Activated effector memory CD4-positive, alpha-beta T cell treated with anti-CD3 and anti-CD28 coated beads, Interleukin-2, amount 50 U/mL, for 16 hours (primary cell): ENCODE data around the gene TMEM47.

Experiments used
- DNase-seq: peaks from one replicate; pipeline ENCODE4 v3.0.0-alpha.2; 2020

The TMEM47 gene

GRCh38 chrX:34656842-34657725, at the start of gene TMEM47:
Gene TMEM47 (minus strand): TSS chrX:34657285. CDS start chrX:34657029, 256 bp downstream.
- no peak for DNase-seq

- DNase-seq, result no peak
These were observed 30.0 kb upstream of the TMEM47 start for GRCh38 chrX:34687095-34687494.

- no peak for DNase-seq
These were observed 2.5 kb upstream of the TMEM47 start for GRCh38 chrX:34659575-34659974.

GRCh38 chrX:34658326-34658725, 1.2 kb upstream of the TMEM47 start:
- no peak for DNase-seq

GRCh38 chrX:34657726-34658070, 613 bp upstream of the TMEM47 start:
- DNase-seq, result no peak

- no peak for DNase-seq
These were observed 631 bp downstream of the TMEM47 start for GRCh38 chrX:34656467-34656841.

- no peak for DNase-seq
These were observed 1.3 kb downstream of the TMEM47 start for GRCh38 chrX:34655501-34656455.

GRCh38 chrX:34654696-34655490, 2.2 kb downstream of the TMEM47 start:
- no peak for DNase-seq

GRCh38 chrX:34653811-34654210, 3.3 kb downstream of the TMEM47 start:
- no peak for DNase-seq

GRCh38 chrX:34642849-34643248, 14.2 kb downstream of the TMEM47 start:
- no peak for DNase-seq

- no peak for DNase-seq
These were observed 19.0 kb downstream of the TMEM47 start for GRCh38 chrX:34638116-34638515.

GRCh38 chrX:34634349-34634748, 22.7 kb downstream of the TMEM47 start:
- DNase-seq, result no peak

GRCh38 chrX:34632384-34632783, 24.7 kb downstream of the TMEM47 start:
- no peak for DNase-seq

- DNase-seq, result no peak
These were observed 25.4 kb downstream of the TMEM47 start for GRCh38 chrX:34631479-34632220.

GRCh38 chrX:34629572-34629971, 27.5 kb downstream of the TMEM47 start:
- DNase-seq, result no peak

GRCh38 chrX:34624416-34624815, 32.7 kb downstream of the TMEM47 start:
- DNase-seq, result no peak

GRCh38 chrX:34619920-34620319, 37.2 kb downstream of the TMEM47 start:
- DNase-seq, result no peak

GRCh38 chrX:34612036-34612435, 45.0 kb downstream of the TMEM47 start:
- DNase-seq, result no peak

- no peak for DNase-seq
These were observed 58.7 kb downstream of the TMEM47 start for GRCh38 chrX:34598362-34598761.

GRCh38 chrX:34586936-34587335, 70.1 kb downstream of the TMEM47 start:
- DNase-seq, result no peak

- DNase-seq, result no peak
These were observed 70.7 kb downstream of the TMEM47 start for GRCh38 chrX:34586346-34586911.

- DNase-seq, result no peak
These were observed 71.5 kb downstream of the TMEM47 start for GRCh38 chrX:34585561-34585960.
